HepG2 (cell line): ENCODE results near the gene PALMD. TPM values are rescaled to one million over a fixed set of nuclear protein-coding genes. Genes with fewer than 3 reads are reported as not detected.

Experiments used
- CBX5 ChIP-seq: sonication (generic); formaldehyde crosslinking; IDR thresholded peaks from 2 replicates; pipeline ENCODE4 v1.4.0; 2020; ENCODE audit warnings: missing genetic modification reagents, borderline replicate concordance
- ELF3 ChIP-seq: IDR thresholded peaks from 2 replicates; pipeline ENCODE4 v1.6.1; 2016; ENCODE audit warnings: missing genetic modification reagents, missing compliant biosample characterization
- JUND ChIP-seq: sonication (generic); formaldehyde crosslinking; IDR thresholded peaks from 2 replicates; pipeline ENCODE4 v1.8.0; 2022; ENCODE audit warnings: mild to moderate bottlenecking, missing genetic modification reagents
- MED1 ChIP-seq: sonication (generic); formaldehyde crosslinking; IDR thresholded peaks from 2 replicates; pipeline ENCODE4 v1.4.0; 2020; ENCODE audit warnings: missing genetic modification reagents
- NCOA2 ChIP-seq: sonication (generic); formaldehyde crosslinking; IDR thresholded peaks from 2 replicates; pipeline ENCODE4 v1.8.0; 2022; ENCODE audit warnings: inconsistent platforms
- PBX2 ChIP-seq: IDR thresholded peaks from 2 replicates; pipeline ENCODE4 v1.6.1; 2016; ENCODE audit warnings: control low read depth
- RBAK ChIP-seq: sonication (generic); formaldehyde crosslinking; IDR thresholded peaks from 2 replicates; pipeline ENCODE4 v1.5.1; 2020; ENCODE audit warnings: mild to moderate bottlenecking, missing genetic modification reagents
- RBM22 ChIP-seq: fragments of 200-400 bp; formaldehyde crosslinking; optimal IDR thresholded peaks from 2 replicates; pipeline ENCODE3; 2017; ENCODE audit warnings: mild to moderate bottlenecking, low read length, moderate library complexity
- SMC3 ChIP-seq: IDR thresholded peaks from 2 replicates; pipeline ENCODE4 v1.6.1; 2011; ENCODE audit warnings: low read length, improper control_type of control experiment
- SPEN ChIP-seq: sonication (generic); formaldehyde crosslinking; IDR thresholded peaks from 2 replicates; pipeline ENCODE4 v1.5.1; 2020; ENCODE audit warnings: low read depth, mild to moderate bottlenecking, missing genetic modification reagents
- U2AF1 ChIP-seq: fragments of 200-400 bp; formaldehyde crosslinking; optimal IDR thresholded peaks from 2 replicates; pipeline ENCODE3; 2017; ENCODE audit warnings: mild to moderate bottlenecking, low read depth, low read length
- ZHX1 ChIP-seq: sonication (generic); formaldehyde crosslinking; IDR thresholded peaks from 2 replicates; pipeline ENCODE4 v1.8.1; 2022; ENCODE audit warnings: low read depth, mild to moderate bottlenecking, missing genetic modification reagents
- ZNF234 ChIP-seq: sonication (generic); formaldehyde crosslinking; conservative IDR thresholded peaks from 2 replicates; pipeline ENCODE4 v1.5.1; 2020; ENCODE audit warnings: mild to moderate bottlenecking, missing genetic modification reagents
- ZNF331 ChIP-seq: sonication (generic); formaldehyde crosslinking; IDR thresholded peaks from 2 replicates; pipeline ENCODE4 v1.4.0; 2020; ENCODE audit warnings: missing genetic modification reagents
- ZNF33B ChIP-seq: sonication (generic); formaldehyde crosslinking; IDR thresholded peaks from 2 replicates; pipeline ENCODE4 v1.5.1; 2020; ENCODE audit warnings: mild to moderate bottlenecking, missing genetic modification reagents
- ZNF343 ChIP-seq: sonication (generic); formaldehyde crosslinking; IDR thresholded peaks from 2 replicates; pipeline ENCODE4 v1.4.0; 2020; ENCODE audit warnings: mild to moderate bottlenecking, missing genetic modification reagents
- ZNF777 ChIP-seq: sonication (generic); formaldehyde crosslinking; IDR thresholded peaks from 2 replicates; pipeline ENCODE4 v1.4.0; 2020; ENCODE audit warnings: missing genetic modification reagents
- ZNF780A ChIP-seq: sonication (generic); formaldehyde crosslinking; IDR thresholded peaks from 2 replicates; pipeline ENCODE4 v1.8.0; 2022; ENCODE audit warnings: mild to moderate bottlenecking, missing genetic modification reagents, moderate library complexity
- ZSCAN25 ChIP-seq: sonication (generic); formaldehyde crosslinking; IDR thresholded peaks from 2 replicates; pipeline ENCODE4 v1.8.0; 2022; ENCODE audit warnings: mild to moderate bottlenecking, missing genetic modification reagents
- polyA plus RNA-seq, 8 experiments: library from polyadenylated mRNA; depleted of rRNA in 3 of 8; stranded (reverse) in 7 of 8; unstranded in 1 of 8; fragments of >200 nt; fragmentation: Illumina TruSeq in 4 of 8; extraction: Trizol in 4 of 8; gene quantifications; 2 replicates each; pipeline versions ENCODE4 v1.2.1 to v1.2.3, GENCODE V29; 2011 to 2016; ENCODE audit warnings: low read depth in 4 of 8, missing spikeins in 1 of 8, mixed read lengths in 1 of 8; ENCODE audit not compliant: insufficient read depth in 1 of 8
- total RNA-seq, 5 experiments: library from RNA; depleted of rRNA; stranded (reverse); fragments of >200 nt; fragmentation: Illumina TruSeq; extraction: Trizol; gene quantifications; 2 replicates each; pipeline ENCODE4 v1.2.3, GENCODE V29; 2016; ENCODE audit warnings: low read depth in 1 of 5
- TF ChIP-seq, protein P1 (sequence below): sonication (generic); formaldehyde crosslinking; IDR thresholded peaks from 2 replicates; pipeline ENCODE4 v1.4.0; 2020; ENCODE audit warnings: missing genetic modification reagents, borderline replicate concordance
- TF ChIP-seq, protein P2 (sequence below): sonication (generic); formaldehyde crosslinking; IDR thresholded peaks from 2 replicates; pipeline ENCODE4 v1.5.0; 2020; ENCODE audit warnings: mild to moderate bottlenecking, missing genetic modification reagents, moderate library complexity

PALMD gene
- total and polyA plus RNA-seq, 2 of the 13 experiments (the other 11 are each of a cell fraction or from before 2014, with no cell fraction given), result 5.5 to 31.1 TPM

GRCh38 chr1:99707535-99708142, 61.7 kb downstream of the PALMD start (continued):
- TF ChIP-seq, protein P1, sequence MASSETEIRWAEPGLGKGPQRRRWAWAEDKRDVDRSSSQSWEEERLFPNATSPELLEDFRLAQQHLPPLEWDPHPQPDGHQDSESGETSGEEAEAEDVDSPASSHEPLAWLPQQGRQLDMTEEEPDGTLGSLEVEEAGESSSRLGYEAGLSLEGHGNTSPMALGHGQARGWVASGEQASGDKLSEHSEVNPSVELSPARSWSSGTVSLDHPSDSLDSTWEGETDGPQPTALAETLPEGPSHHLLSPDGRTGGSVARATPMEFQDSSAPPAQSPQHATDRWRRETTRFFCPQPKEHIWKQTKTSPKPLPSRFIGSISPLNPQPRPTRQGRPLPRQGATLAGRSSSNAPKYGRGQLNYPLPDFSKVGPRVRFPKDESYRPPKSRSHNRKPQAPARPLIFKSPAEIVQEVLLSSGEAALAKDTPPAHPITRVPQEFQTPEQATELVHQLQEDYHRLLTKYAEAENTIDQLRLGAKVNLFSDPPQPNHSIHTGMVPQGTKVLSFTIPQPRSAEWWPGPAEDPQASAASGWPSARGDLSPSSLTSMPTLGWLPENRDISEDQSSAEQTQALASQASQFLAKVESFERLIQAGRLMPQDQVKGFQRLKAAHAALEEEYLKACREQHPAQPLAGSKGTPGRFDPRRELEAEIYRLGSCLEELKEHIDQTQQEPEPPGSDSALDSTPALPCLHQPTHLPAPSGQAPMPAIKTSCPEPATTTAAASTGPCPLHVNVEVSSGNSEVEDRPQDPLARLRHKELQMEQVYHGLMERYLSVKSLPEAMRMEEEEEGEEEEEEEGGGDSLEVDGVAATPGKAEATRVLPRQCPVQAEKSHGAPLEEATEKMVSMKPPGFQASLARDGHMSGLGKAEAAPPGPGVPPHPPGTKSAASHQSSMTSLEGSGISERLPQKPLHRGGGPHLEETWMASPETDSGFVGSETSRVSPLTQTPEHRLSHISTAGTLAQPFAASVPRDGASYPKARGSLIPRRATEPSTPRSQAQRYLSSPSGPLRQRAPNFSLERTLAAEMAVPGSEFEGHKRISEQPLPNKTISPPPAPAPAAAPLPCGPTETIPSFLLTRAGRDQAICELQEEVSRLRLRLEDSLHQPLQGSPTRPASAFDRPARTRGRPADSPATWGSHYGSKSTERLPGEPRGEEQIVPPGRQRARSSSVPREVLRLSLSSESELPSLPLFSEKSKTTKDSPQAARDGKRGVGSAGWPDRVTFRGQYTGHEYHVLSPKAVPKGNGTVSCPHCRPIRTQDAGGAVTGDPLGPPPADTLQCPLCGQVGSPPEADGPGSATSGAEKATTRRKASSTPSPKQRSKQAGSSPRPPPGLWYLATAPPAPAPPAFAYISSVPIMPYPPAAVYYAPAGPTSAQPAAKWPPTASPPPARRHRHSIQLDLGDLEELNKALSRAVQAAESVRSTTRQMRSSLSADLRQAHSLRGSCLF (CRISPR knock-in tag), result no peak
- TF ChIP-seq ZNF777 (CRISPR knock-in tag), result no peak
- TF ChIP-seq ZNF343, result no peak
- TF ChIP-seq ZNF331 (CRISPR knock-in tag), result no peak
- no peak for TF ChIP-seq ZHX1 (CRISPR knock-in tag)
- TF ChIP-seq MED1 (CRISPR knock-in tag), result no peak
- no peak for TF ChIP-seq PBX2
- no peak for TF ChIP-seq ZNF780A (CRISPR knock-in tag)
- no peak for TF ChIP-seq RBAK (CRISPR knock-in tag)
- TF ChIP-seq, protein P2, sequence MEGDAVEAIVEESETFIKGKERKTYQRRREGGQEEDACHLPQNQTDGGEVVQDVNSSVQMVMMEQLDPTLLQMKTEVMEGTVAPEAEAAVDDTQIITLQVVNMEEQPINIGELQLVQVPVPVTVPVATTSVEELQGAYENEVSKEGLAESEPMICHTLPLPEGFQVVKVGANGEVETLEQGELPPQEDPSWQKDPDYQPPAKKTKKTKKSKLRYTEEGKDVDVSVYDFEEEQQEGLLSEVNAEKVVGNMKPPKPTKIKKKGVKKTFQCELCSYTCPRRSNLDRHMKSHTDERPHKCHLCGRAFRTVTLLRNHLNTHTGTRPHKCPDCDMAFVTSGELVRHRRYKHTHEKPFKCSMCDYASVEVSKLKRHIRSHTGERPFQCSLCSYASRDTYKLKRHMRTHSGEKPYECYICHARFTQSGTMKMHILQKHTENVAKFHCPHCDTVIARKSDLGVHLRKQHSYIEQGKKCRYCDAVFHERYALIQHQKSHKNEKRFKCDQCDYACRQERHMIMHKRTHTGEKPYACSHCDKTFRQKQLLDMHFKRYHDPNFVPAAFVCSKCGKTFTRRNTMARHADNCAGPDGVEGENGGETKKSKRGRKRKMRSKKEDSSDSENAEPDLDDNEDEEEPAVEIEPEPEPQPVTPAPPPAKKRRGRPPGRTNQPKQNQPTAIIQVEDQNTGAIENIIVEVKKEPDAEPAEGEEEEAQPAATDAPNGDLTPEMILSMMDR (CRISPR knock-in tag), result peak; percentile 83
- no peak for TF ChIP-seq RBM22
- no peak for TF ChIP-seq U2AF1
- peak; percentile 67 for TF ChIP-seq SMC3
- TF ChIP-seq SPEN (CRISPR knock-in tag), result no peak
- TF ChIP-seq ZNF33B (CRISPR knock-in tag), result no peak
- TF ChIP-seq CBX5 (CRISPR knock-in tag), result no peak
- no peak for TF ChIP-seq ZNF234 (CRISPR knock-in tag)
- TF ChIP-seq ELF3 (CRISPR knock-in tag), result peak; percentile 66
- TF ChIP-seq NCOA2 (CRISPR knock-in tag), result no peak
- no peak for TF ChIP-seq ZSCAN25 (CRISPR knock-in tag)
- TF ChIP-seq JUND (CRISPR knock-in tag), result no peak
